GM21447 (cell line): ENCODE results near the gene DLGAP1.

ENCODE experiments used
- ATAC-seq: cut with Tn5 transposase; IDR thresholded peaks from one replicate; pipeline ENCODE4 v1.9.1; 2021; ENCODE audit not compliant: unreplicated experiment

The DLGAP1 gene

GRCh38 chr18:3832025-3832638 lies 623.0 kb downstream of the DLGAP1 start:
- no peak for ATAC-seq

GRCh38 chr18:3830604-3831003 lies 624.5 kb downstream of the DLGAP1 start:
- no peak for ATAC-seq

- no peak for ATAC-seq
These were observed 627.8 kb downstream of the DLGAP1 start for GRCh38 chr18:3827236-3827845.

- ATAC-seq = no peak
These were observed 629.1 kb downstream of the DLGAP1 start for GRCh38 chr18:3826021-3826420.

- ATAC-seq = no peak
These were observed 631.0 kb downstream of the DLGAP1 start for GRCh38 chr18:3824101-3824500.

- no peak for ATAC-seq
These were observed 632.0 kb downstream of the DLGAP1 start for GRCh38 chr18:3823073-3823472.

- ATAC-seq = no peak
These were observed 633.6 kb downstream of the DLGAP1 start for GRCh38 chr18:3821524-3821923.

- no peak for ATAC-seq
These were observed 635.1 kb downstream of the DLGAP1 start for GRCh38 chr18:3819961-3820360.

- ATAC-seq = no peak
These were observed 638.3 kb downstream of the DLGAP1 start for GRCh38 chr18:3816610-3817363.

- no peak for ATAC-seq
These were observed 639.1 kb downstream of the DLGAP1 start for GRCh38 chr18:3815991-3816390.

- no peak for ATAC-seq
These were observed 640.3 kb downstream of the DLGAP1 start for GRCh38 chr18:3814816-3815215.

- ATAC-seq = no peak
These were observed 644.8 kb downstream of the DLGAP1 start for GRCh38 chr18:3810296-3810695.

GRCh38 chr18:3808985-3809780 lies 645.9 kb downstream of the DLGAP1 start:
- no peak for ATAC-seq

GRCh38 chr18:3806656-3807055 lies 648.5 kb downstream of the DLGAP1 start:
- no peak for ATAC-seq

- ATAC-seq = no peak
These were observed 650.8 kb downstream of the DLGAP1 start for GRCh38 chr18:3804336-3804735.

GRCh38 chr18:3803350-3803749 lies 651.8 kb downstream of the DLGAP1 start:
- ATAC-seq = no peak

GRCh38 chr18:3799515-3799914 lies 655.6 kb downstream of the DLGAP1 start:
- ATAC-seq = no peak

GRCh38 chr18:3798032-3798431 lies 657.1 kb downstream of the DLGAP1 start:
- ATAC-seq = no peak

GRCh38 chr18:3796434-3796833 lies 658.7 kb downstream of the DLGAP1 start:
- ATAC-seq = no peak

GRCh38 chr18:3794537-3795348 lies 660.4 kb downstream of the DLGAP1 start:
- no peak for ATAC-seq

GRCh38 chr18:3793545-3793944 lies 661.6 kb downstream of the DLGAP1 start:
- no peak for ATAC-seq
